Measurements from ENCODE around the gene RERE.
"Not testable (repeated sequence)": the region's sequence is repeated elsewhere in the genome, so short reads cannot be mapped to it uniquely, and the experiment has no call there.

Gene RERE

GRCh38 chr1:8631163-8631562 lies 186.3 kb downstream of the RERE start:
- no peak for DNase-seq

- DNase-seq = peak; percentile 31 to 38
Observed at GRCh38 chr1:8629241-8630091, 188.0 kb downstream of the RERE start.

- no peak for DNase-seq
Observed at GRCh38 chr1:8628606-8629005, 188.8 kb downstream of the RERE start.

GRCh38 chr1:8627728-8628127 lies 189.7 kb downstream of the RERE start:
- no peak for DNase-seq

GRCh38 chr1:8625981-8626898 lies 191.2 kb downstream of the RERE start:
- DNase-seq = no peak

GRCh38 chr1:8625491-8625890 lies 191.9 kb downstream of the RERE start:
- no peak for DNase-seq

- not testable (repeated sequence) for DNase-seq
Observed at GRCh38 chr1:8623651-8624192, 193.7 kb downstream of the RERE start.

- not testable (repeated sequence) for DNase-seq
Observed at GRCh38 chr1:8621785-8622348, 195.6 kb downstream of the RERE start.

- not testable (repeated sequence) for DNase-seq
Observed at GRCh38 chr1:8621034-8621582, 196.3 kb downstream of the RERE start.

- DNase-seq = not testable (repeated sequence)
Observed at GRCh38 chr1:8619917-8620502, 197.4 kb downstream of the RERE start.

GRCh38 chr1:8619419-8619818 lies 198.0 kb downstream of the RERE start:
- not testable (repeated sequence) for DNase-seq

GRCh38 chr1:8616791-8617190 lies 200.6 kb downstream of the RERE start:
- DNase-seq = peak in 1 of 2 experiments; percentile 33

GRCh38 chr1:8611634-8612515 lies 205.6 kb downstream of the RERE start:
- not testable (repeated sequence) for DNase-seq

GRCh38 chr1:8607906-8608305 lies 209.5 kb downstream of the RERE start:
- DNase-seq = no peak

- no peak for DNase-seq
Observed at GRCh38 chr1:8604041-8604945, 213.1 kb downstream of the RERE start.

- DNase-seq = no peak
Observed at GRCh38 chr1:8603220-8603616, 214.2 kb downstream of the RERE start.

GRCh38 chr1:8602471-8603219 lies 214.8 kb downstream of the RERE start:
- no peak for DNase-seq

GRCh38 chr1:8600336-8600735 lies 217.1 kb downstream of the RERE start:
- DNase-seq = no peak

GRCh38 chr1:8599646-8600212 lies 217.7 kb downstream of the RERE start:
- DNase-seq = no peak

All from AML-193 (cell line).